OCI-LY3 (cell line): Measurements from ENCODE around the gene SYT4.

Experiments used
- H2AFZ ChIP-seq: fragments of 200-600, 300-600 bp; shearing (Covaris generic); 2 replicates; pipeline ENCODE4 v1.6.0; 2014; ENCODE audit warnings: antibody characterized with exemption, low read depth, low read length
- H3K27ac ChIP-seq: fragments of 200-600, 300-600 bp; sonication (generic); 2 replicates; pipeline ENCODE4 v1.5.1; 2014; ENCODE audit warnings: mild to moderate bottlenecking, low read length, moderate library complexity, mixed read lengths
- H3K27me3 ChIP-seq: fragments of 200-600, 300-600 bp; sonication (generic); 2 replicates; pipeline ENCODE4 v1.6.1; 2014; ENCODE audit warnings: low read depth, low read length, mixed read lengths
- H3K36me3 ChIP-seq: fragments of 200-600, 300-600 bp; sonication (generic); replicated peaks from 2 replicates; pipeline ENCODE3; 2014; ENCODE audit warnings: low read depth, low read length, mixed read lengths
- H3K4me1 ChIP-seq: fragments of 300-600, 200-600 bp; sonication (generic); 2 replicates; pipeline ENCODE4 v1.6.1; 2014; ENCODE audit warnings: low read length, mixed read lengths
- H3K4me2 ChIP-seq: fragments of 200-600, 300-600 bp; sonication (generic); 2 replicates; pipeline ENCODE4 v1.6.1; 2014; ENCODE audit warnings: low read length, mixed read lengths
- H3K4me3 ChIP-seq: fragments of 300-600, 200-600 bp; sonication (generic); 2 replicates; pipeline ENCODE4 v1.5.1; 2014; ENCODE audit warnings: antibody characterized with exemption, mild to moderate bottlenecking, low read length, moderate library complexity
- H3K79me2 ChIP-seq: fragments of 300-600, 200-600 bp; shearing (Covaris generic); 2 replicates; pipeline ENCODE4 v1.6.1; 2014; ENCODE audit warnings: mild to moderate bottlenecking, low read length, mixed read lengths
- H3K9ac ChIP-seq: fragments of 300-600, 200-600 bp; shearing (Covaris generic); 2 replicates; pipeline ENCODE4 v1.6.0; 2014; ENCODE audit warnings: mild to moderate bottlenecking, low read length, moderate library complexity
- H3K9me3 ChIP-seq: fragments of 200-600, 300-600 bp; shearing (Covaris generic); 2 replicates; pipeline ENCODE4 v1.6.1; 2014; ENCODE audit warnings: low read length, mixed read lengths; ENCODE audit not compliant: insufficient read depth
- H4K20me1 ChIP-seq: fragments of 200-600, 300-600 bp; sonication (generic); 2 replicates; pipeline ENCODE4 v1.6.1; 2016; ENCODE audit warnings: low read length, mixed read lengths; ENCODE audit not compliant: insufficient read depth
- CTCF ChIP-seq: fragments of 200-600, 300-600 bp; sonication (generic); IDR thresholded peaks from 2 replicates; pipeline ENCODE4 v1.5.1; 2014; ENCODE audit warnings: antibody characterized with exemption, low read length, low read depth
- EZH2phosphoT487 ChIP-seq: fragments of 200-600 bp; shearing (Covaris generic); IDR thresholded peaks from 2 replicates; pipeline ENCODE4 v1.6.1; 2018; ENCODE audit warnings: antibody characterized with exemption, mixed run types, low read depth

The SYT4 gene

DNA sequence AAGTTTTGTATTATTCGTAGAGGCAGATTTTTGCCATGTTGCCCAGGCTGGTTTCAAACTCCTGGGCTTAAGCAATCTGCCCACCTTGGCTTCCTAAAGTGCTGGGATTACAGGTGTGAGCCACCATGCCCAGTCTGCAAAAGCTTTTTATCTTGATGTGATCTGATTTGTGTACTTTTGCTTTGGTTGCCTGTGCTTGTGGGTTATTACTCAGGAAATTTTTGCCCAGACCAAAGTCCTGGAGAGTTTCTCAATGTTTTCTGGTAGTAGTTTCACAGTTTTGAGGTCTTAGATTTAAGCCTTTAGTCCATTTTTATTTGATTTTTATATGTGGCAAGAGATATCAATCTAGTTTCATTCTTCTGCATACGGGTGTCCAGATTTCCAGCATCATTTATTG, 42.4 kb downstream of the SYT4 start:
- Histone ChIP-seq H3K4me3 (no peak overlapping the region), H3K79me2 (no peaks in the 10 kb centered on the region), H2AFZ (no peak overlapping the region), H4K20me1 (no peaks in the 10 kb centered on the region), H3K27ac (no peak overlapping the region), H3K27me3 (no peaks in the 10 kb centered on the region), H3K4me1 (no peaks in the 10 kb centered on the region), H3K9me3 (peaks cover 5% of the 10 kb centered on the region; the same call in 1 of the 2 replicates), H3K36me3 (no peaks in the 10 kb centered on the region), H3K4me2 (no peak overlapping the region), H3K9ac (no peak overlapping the region)
- no peak for TF ChIP-seq EZH2phosphoT487
- TF ChIP-seq CTCF, result no peak

DNA sequence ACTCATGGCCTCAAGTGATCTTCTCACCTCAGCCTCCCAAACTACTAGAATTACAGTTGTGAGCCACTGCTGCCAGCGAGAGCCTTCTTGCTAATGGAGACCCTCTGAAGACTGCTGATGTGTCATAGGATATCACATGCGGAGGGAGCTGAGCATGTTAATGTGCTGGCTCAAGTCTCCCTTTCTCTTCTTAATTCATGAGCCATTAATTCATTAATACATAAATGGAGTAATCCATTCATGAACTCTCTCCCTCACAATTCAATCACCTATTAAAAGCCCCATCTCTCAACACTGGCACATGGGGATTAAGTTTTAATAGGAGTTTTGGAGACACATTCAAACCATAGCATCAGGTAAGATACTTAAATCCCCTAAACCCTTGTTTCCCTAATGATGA, 54.8 kb downstream of the SYT4 start:
- no peak for TF ChIP-seq CTCF
- no peak overlapping the region for H3K4me2 ChIP-seq
- H3K9ac ChIP-seq, result no peak overlapping the region
- no peaks in the 10 kb centered on the region for H3K36me3 ChIP-seq
- H3K79me2 ChIP-seq, result no peaks in the 10 kb centered on the region
- H4K20me1 ChIP-seq, result no peaks in the 10 kb centered on the region
- H3K27ac ChIP-seq, result no peak overlapping the region
- H2AFZ ChIP-seq, result no peak overlapping the region
- no peaks in the 10 kb centered on the region for H3K27me3 ChIP-seq
- no peak overlapping the region for H3K4me3 ChIP-seq
- no peaks in the 10 kb centered on the region for H3K9me3 ChIP-seq
- H3K4me1 ChIP-seq, result no peaks in the 10 kb centered on the region

DNA sequence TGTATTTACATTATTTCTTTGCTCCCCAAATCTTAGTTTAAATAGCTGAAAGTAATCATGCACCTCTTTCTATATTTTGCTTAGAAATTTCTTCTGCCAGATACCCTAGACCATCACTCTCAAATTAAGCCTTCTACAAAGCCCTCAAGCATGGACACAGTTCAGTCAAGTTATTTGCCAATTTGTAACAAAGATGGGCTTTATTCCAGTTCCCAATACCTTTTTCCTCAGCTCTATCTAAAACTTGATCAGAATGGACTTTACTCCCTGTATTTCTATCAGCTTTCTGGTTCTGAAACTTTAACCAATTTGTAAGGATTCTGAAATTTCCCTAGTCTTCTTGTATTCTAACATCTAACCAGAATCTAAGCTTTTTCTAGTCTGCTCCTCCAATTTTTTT, 56.6 kb downstream of the SYT4 start:
- TF ChIP-seq EZH2phosphoT487 (no peak), CTCF (no peak)

More for the DNA sequence above, 56.6 kb downstream of the SYT4 start:
- no peak overlapping the region for H3K9ac ChIP-seq
- no peaks in the 10 kb centered on the region for H3K9me3 ChIP-seq
- no peak overlapping the region for H3K4me3 ChIP-seq
- H3K27me3 ChIP-seq, result no peaks in the 10 kb centered on the region
- H3K36me3 ChIP-seq, result no peaks in the 10 kb centered on the region
- H2AFZ ChIP-seq, result no peak overlapping the region
- no peak overlapping the region for H3K27ac ChIP-seq
- no peaks in the 10 kb centered on the region for H3K4me1 ChIP-seq
- no peaks in the 10 kb centered on the region for H3K79me2 ChIP-seq
- H4K20me1 ChIP-seq, result no peaks in the 10 kb centered on the region
- no peak overlapping the region for H3K4me2 ChIP-seq
